HG03460 (cell line): ENCODE results near the gene MOSPD2.

ENCODE experiments used
- ATAC-seq: cut with Tn5 transposase; IDR thresholded peaks from one replicate; pipeline ENCODE4 v1.9.1; 2021; ENCODE audit not compliant: unreplicated experiment

MOSPD2 gene

GRCh38 chrX:14872851-14873675 is at the start of gene MOSPD2, which contains the start of gene FANCB:
TSS of gene MOSPD2 (plus strand) at chrX:14873421. CDS start at chrX:14873529, 108 bp downstream.
TSS of gene FANCB (minus strand) at chrX:14873069. CDS start at chrX:14865510, 7,559 bp downstream.
- peak; percentile 95 for ATAC-seq

GRCh38 chrX:14825851-14826250 is 47.4 kb upstream of the MOSPD2 start:
- no peak for ATAC-seq

- no peak for ATAC-seq
These were observed 46.9 kb upstream of the MOSPD2 start for GRCh38 chrX:14826319-14826718.

- ATAC-seq, result no peak
These were observed 43.6 kb upstream of the MOSPD2 start for GRCh38 chrX:14829643-14830042.

DNA sequence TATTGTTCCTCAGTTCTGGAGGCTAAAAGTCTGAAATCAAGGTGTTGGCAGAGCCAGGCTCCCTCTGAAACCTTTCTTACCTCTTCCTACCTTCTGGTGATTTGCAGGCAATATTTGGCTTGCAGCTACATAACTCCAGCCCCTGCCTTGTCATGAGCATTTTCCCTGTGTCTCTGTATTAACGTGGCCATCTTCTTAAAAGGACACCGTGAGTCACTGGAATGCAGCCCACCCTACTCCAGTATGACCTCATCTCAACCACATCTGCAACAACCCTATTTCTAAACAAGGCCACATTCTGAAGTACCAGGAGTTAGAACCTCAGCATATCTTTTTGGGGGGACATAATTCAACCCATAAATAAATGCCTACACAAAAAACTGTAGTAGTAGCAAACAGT is 41.1 kb upstream of the MOSPD2 start:
- ATAC-seq, result no peak

DNA sequence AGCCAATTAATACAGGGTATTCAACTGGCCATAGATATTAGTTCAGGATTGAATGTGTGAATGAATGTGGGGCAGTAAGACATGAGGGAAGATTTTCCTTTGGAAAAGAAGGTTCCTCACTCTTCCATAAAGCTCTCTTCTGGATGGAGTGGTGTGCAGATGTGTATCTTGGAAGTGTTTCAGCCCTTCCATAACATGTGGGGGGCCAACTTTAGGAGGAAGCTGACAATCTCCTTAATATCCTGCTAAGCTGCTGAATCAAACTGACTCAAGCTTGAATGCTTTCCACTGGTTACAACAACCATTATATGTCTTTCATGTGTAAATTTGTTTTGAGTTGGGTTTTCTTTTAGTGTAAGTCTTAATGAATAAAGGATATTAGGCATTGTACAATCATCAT is 40.6 kb upstream of the MOSPD2 start:
- no peak for ATAC-seq

DNA sequence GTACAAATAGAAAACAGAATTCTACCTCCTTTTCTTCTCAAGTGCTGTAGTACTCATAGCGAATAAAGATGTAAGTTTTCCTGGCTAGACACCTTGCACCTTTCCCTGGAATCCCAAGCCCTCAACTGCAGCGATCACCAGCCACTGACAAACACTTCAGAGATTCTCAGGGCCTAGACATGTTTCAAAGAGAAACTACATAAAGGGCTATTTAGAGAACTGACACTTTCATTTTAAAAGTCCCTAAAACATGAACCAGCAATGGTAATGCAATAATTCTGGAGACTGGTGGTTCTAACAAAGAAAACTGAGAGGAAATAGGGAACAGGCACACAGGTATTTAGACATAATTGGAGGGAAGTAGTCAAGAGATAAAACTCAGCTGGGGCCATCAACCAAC is 36.1 kb upstream of the MOSPD2 start:
- no peak for ATAC-seq

DNA sequence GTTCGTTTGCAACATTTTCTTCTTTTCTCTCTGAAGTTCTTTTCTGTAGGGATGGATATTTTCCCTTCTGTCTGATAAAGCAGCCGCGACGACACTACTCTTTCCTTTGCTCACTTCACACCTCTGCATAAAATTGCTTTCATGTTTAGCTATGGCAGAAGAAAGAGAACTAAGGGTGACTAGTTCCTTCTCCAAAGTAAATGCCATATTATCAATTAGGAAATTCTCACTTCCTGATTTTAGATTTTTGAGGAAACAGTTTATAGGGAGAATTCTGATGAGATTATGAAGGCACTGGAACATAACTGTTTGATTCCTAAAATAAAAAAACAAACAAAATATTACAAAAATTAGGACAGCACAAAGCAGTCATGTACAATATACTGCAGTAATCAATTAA is 29.6 kb upstream of the MOSPD2 start:
- no peak for ATAC-seq

DNA sequence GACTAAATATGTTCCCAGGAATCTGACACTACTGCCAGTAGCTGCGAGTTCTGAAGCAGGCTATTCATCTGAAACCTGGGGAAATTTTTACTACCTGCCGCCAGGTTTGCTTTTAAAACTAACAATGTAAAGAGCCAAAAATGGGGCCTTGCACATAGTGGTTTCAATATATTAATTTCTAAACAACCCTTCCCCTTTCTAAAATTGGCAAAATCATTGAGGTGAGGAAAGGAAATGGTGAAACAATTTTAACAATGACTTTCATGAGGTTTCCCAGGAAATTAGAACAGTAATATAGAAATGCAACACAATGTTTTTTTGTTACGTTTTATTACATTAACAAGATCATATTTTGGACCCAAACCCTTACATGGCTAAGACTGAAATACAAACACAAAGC is 21.7 kb upstream of the MOSPD2 start:
- ATAC-seq, result no peak

DNA sequence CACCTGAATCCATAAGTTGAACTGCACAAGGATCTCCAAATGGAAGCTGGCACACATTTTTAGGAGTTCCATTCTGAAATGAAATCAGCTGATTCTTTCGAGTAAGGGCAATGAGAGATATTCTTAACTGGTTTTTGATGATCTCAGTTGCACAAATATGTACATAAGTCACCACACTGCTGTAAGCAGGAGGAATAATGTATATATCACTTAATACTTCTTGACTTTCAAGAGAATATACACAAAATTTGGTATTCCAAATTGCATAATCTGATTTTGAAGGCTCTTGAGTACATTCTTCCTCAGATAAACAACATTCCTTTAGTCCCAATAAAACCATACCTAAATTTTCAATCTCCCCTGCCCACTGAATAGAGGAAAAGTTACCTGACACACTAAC is 8.6 kb upstream of the MOSPD2 start:
- ATAC-seq, result no peak

- no peak for ATAC-seq
These were observed 8.0 kb upstream of the MOSPD2 start for GRCh38 chrX:14865201-14865600.

DNA sequence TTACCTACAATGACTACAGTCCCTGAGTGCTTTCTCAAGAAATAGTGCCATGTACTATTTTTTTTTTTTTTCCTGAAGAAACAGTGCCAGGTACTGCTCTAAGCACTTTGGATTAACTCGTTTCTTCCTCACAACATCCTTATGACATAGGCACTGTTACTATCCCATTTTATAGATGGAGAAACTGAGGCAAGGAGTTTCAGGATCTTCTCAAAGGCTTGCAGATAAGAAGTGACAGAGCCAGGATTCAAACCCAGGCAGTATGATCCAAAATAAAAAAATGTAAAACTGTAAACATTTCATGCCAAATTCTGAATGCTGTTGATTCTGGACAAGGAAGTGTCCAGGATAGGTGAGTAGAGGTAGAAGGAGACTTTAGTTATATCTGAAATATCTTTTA is 1.5 kb upstream of the MOSPD2 start:
- ATAC-seq, result no peak

- ATAC-seq, result no peak
These were observed 866 bp upstream of the MOSPD2 start for GRCh38 chrX:14872355-14872754.

DNA sequence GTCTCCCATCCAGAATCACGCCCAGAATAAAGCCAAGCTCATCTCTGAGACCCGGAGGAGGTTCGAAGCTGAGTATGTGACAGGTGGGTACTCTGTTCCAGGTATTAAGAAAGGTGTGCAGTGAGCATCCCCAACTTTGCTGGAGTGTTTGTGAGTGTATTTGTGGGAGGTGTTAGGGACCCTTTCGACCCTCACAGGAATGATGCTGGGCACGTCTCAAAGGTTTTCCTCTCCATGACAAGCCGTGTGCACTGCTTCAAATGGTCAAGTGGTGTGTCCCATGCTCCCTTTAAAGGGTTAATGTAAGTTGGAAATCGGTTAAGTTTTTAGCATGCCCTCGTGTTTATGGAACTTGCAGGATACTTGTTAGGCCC is 442 bp downstream of the MOSPD2 start:
- no peak for ATAC-seq

GRCh38 chrX:14875624-14876023 is 2.4 kb downstream of the MOSPD2 start:
- no peak for ATAC-seq

DNA sequence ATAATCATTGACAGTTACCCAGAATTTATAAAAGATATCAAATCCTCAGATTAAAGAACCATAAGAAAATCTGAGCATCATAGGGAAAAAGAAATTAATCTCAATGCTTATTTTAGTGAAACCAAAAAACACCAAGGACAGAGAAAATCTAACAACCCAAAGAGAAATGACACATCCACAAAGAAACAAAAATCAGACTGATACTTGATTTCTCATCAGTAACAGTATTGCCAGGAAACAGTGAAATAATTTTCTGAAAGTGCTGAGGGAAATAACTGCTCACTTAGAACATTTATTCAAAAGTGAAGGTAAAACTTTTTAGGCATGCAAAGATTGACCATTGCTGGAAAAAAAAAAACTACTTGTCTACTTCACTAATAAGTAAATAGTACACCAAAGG is 10.6 kb downstream of the MOSPD2 start:
- no peak for ATAC-seq

DNA sequence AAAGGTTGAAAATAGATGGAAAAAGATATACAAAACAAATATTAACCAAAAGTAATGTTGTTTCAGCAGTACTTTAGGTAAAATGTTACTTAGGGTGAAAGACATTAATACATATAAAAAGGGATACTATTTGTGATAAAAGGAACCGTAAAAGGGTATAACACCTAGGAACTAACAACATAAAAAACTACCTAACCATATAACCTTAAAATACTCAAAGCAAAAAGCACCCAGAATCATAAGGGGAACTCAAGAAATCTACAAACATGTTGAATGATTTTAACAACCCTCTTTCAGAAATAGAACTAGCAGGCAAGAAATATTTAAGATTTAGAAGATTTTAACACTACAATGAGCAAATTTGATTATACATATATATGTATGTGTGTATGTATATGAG is 11.5 kb downstream of the MOSPD2 start:
- no peak for ATAC-seq

DNA sequence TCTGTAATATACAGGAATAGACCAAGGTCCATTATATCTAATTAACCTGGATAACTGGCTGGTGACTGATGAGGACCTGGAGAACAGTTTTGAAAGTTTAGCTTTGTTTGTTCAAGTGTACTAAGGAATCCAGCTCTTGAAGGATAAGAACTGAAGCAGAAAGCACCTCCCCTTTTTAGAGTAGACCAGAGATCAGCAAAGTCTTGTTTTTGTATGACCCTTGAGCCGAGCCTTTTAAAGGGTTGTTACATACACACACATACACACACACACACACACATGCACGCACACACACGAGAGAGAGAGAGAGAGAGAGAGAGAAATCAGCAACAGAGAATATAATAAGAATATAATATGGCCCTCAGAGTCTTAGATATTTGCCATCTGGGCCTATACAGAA is 13.0 kb downstream of the MOSPD2 start:
- ATAC-seq, result no peak

DNA sequence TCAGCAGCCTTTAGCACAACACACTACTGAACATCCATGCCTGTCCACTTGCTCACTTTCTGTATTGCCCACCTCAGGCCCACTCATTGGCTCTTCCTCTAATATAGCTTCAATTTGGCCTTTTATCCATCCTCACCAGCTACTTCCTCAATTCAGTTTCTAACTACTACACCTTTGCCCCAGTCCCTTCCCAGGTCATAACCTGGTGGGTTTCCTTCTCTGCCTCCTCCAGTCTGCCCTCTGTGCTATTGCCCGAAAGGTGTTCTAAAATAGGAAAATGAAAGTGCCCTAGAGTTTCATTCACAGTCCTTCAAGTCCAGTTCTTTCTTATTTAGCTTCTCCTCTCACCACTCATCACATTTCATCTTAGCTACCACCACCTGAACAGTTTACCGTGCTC is 23.1 kb downstream of the MOSPD2 start:
- no peak for ATAC-seq

- no peak for ATAC-seq
These were observed 23.8 kb downstream of the MOSPD2 start for GRCh38 chrX:14897042-14897441.

GRCh38 chrX:14899607-14900006 is 26.4 kb downstream of the MOSPD2 start:
- peak; percentile 73 for ATAC-seq

DNA sequence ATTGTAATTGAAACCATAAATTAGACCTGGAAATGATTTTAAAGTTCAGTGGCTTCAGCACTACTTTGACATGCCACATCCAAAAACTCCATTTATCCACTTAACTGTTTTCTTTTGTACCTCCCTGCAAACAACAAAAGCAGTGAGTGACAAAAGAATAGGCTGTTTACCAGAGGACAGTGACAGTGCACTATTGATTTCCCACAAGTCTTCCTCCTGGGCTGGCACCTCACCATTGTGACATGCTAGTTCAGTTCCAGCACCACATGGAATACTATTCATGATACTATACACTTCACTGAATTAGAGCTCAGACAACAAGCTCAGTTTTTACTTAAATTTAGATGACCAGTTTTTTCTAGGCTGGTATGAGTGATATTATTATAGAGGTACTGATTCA is 29.3 kb downstream of the MOSPD2 start:
- no peak for ATAC-seq

- no peak for ATAC-seq
These were observed 30.7 kb downstream of the MOSPD2 start for GRCh38 chrX:14903891-14904290.
